Thoracic aorta (tissue), 2 donors: Measurements from ENCODE around the gene FGFR2. TPM values are rescaled to one million over a fixed set of nuclear protein-coding genes. Genes with fewer than 3 reads are reported as not detected.

ENCODE experiments used
- ATAC-seq: fragments of 150-250 bp; one replicate; pipeline ENCODE4 v1.8.0; 2017; ENCODE audit warnings: low read depth; ENCODE audit not compliant: insufficient number of reproducible peaks, low FRiP score
- DNase-seq: peaks from one replicate; pipeline ENCODE4 v3.0.0-alpha.2; 2020; ENCODE audit warnings: low spot score
- H3K27ac ChIP-seq, 2 donors: fragments of 200-600 bp; sonication (generic); 1 replicate in 1 of 2; 2 replicates in 1 of 2; pipeline ENCODE4 v1.5.1; 2016; ENCODE audit warnings: mild to moderate bottlenecking in 2 of 2, moderate library complexity in 2 of 2
- H3K27me3 ChIP-seq: fragments of 200-600 bp; sonication (generic); replicated peaks from 2 replicates; pipeline ENCODE4 v1.6.0; 2016; ENCODE audit warnings: mild to moderate bottlenecking; ENCODE audit not compliant: insufficient read depth
- H3K36me3 ChIP-seq: fragments of 200-600 bp; sonication (generic); one replicate; pipeline ENCODE4 v1.5.1; 2016
- H3K4me1 ChIP-seq, 2 donors: fragments of 200-600 bp; sonication (generic); 1 replicate in 1 of 2; 2 replicates in 1 of 2; pipeline versions ENCODE4 v1.5.1 to v1.6.0; 2016; ENCODE audit warnings: low read depth in 2 of 2, mild to moderate bottlenecking in 1 of 2; ENCODE audit not compliant: control insufficient read depth in 1 of 2
- H3K4me3 ChIP-seq: fragments of 200-600 bp; sonication (generic); 2 replicates; pipeline ENCODE4 v1.5.1; 2016; ENCODE audit warnings: mild to moderate bottlenecking
- H3K9me3 ChIP-seq: fragments of 200-600 bp; sonication (generic); 2 replicates; pipeline ENCODE4 v1.5.1; 2016
- total RNA-seq, 2 donors: library from RNA; depleted of rRNA; stranded (reverse); fragments of >200 nt; gene quantifications; one replicate each; pipeline versions ENCODE4 v1.1.0 to v1.2.3, GENCODE V29; 2016
- TF ChIP-seq, protein P1 (sequence below): fragments of 200-600 bp; sonication (generic); IDR thresholded peaks from one replicate; pipeline ENCODE4 v1.5.1; 2019; ENCODE audit warnings: antibody characterized with exemption

The FGFR2 gene
- total RNA-seq, 2 donors from 2014 or later, result 7.2 to 16.2 TPM

DNA sequence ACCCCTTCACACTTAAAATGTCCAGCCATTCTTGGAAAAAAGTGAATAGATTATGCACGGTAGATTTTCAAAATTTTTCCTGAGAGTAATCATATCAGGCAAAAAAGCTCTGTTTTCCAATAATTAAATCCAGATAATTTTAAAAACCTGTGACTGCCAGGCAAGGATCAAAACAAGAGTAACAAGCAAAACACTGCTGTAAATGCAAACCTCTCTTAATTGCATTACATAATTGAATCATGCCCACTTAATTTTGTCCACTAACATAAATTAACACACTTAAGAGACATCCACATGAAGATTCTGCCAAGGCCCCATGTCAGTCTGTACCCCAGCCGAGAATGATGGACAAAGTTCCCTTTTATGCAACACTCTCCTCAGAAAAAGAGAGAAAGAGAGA lies 135.3 kb downstream of the FGFR2 start:
- no peak overlapping the region for H3K27ac ChIP-seq
- no peak overlapping the region for H3K4me3 ChIP-seq
- no peaks in the 10 kb centered on the region for H3K36me3 ChIP-seq
- ATAC-seq (no peak), DNase-seq (no peak)
- no peaks in the 10 kb centered on the region for H3K9me3 ChIP-seq
- TF ChIP-seq, protein P1, sequence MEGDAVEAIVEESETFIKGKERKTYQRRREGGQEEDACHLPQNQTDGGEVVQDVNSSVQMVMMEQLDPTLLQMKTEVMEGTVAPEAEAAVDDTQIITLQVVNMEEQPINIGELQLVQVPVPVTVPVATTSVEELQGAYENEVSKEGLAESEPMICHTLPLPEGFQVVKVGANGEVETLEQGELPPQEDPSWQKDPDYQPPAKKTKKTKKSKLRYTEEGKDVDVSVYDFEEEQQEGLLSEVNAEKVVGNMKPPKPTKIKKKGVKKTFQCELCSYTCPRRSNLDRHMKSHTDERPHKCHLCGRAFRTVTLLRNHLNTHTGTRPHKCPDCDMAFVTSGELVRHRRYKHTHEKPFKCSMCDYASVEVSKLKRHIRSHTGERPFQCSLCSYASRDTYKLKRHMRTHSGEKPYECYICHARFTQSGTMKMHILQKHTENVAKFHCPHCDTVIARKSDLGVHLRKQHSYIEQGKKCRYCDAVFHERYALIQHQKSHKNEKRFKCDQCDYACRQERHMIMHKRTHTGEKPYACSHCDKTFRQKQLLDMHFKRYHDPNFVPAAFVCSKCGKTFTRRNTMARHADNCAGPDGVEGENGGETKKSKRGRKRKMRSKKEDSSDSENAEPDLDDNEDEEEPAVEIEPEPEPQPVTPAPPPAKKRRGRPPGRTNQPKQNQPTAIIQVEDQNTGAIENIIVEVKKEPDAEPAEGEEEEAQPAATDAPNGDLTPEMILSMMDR, result no peak
- peaks cover 16 to 36% of the 10 kb centered on the region in 2 donors for H3K4me1 ChIP-seq
- H3K27me3 ChIP-seq, result no peaks in the 10 kb centered on the region

DNA sequence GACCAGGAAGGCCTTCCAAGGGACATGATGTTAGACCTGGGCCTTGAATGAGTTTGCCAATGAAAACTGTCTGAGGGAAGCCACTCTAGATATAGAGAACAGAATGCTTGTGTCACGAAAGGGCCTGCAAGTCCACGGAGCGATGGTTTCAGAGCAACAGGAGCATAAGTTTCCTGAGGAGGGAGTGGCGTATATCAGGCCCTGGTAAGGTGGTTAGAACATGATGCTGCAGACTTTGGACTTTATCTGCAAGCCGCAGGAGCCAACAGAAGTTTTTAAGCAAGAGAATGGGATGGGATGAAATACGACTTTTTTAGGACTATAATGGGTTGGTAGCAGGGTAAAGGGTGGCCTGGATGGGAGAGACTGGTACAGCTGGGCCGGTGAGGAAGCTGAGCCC lies 136.0 kb downstream of the FGFR2 start:
- no peaks in the 10 kb centered on the region for H3K27me3 ChIP-seq
- no peak overlapping the region for H3K4me3 ChIP-seq
- TF ChIP-seq, protein P1, result no peak
- DNase-seq, result no peak
- no peak for ATAC-seq
- H3K4me1 ChIP-seq, result peaks cover 16 to 36% of the 10 kb centered on the region in 2 donors
- no peaks in the 10 kb centered on the region for H3K36me3 ChIP-seq
- H3K9me3 ChIP-seq, result no peaks in the 10 kb centered on the region
- no peak overlapping the region for H3K27ac ChIP-seq

DNA sequence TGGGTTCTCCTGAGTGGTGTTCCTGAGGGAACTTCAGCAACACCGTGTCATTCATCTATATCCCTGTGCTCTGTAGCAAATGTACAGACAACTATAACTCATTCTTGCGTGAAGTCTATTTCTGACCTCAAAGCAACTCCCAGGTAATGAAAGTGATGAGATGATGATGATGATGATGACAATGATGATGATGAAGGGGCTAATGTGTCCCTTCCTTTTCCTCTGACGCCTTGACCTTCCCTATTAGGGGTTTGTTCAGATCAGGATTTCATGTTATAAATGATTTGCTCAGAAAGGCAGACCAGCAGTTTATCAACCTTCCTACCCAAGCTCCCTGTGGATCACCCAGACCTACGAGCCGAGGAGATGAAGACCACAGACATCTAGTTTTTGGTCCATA lies 136.9 kb downstream of the FGFR2 start:
- TF ChIP-seq, protein P1, result no peak
- H3K27ac ChIP-seq, result peak overlapping the region in 1 of 2 donors; percentile 66

DNA sequence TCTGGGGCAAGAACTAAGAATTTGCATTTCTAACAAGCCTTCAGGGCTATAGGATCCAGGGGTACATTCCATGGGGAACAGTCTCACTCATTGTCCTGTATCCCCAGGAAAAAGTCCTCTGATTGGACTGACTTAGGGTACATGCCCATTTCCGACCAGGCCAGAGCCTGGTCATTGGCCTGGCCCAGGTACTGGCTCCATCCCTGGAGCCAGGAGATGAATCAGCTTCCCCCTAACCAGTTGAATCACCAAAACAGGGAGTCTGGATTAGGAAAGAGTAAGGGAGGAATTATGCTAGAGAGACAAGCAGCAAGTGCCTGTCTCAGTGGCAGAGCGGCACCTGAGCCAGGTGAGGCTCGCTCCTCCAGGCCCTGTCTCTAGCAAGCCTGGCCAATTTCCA lies 137.5 kb downstream of the FGFR2 start:
- peaks cover 16 to 36% of the 10 kb centered on the region in 2 donors for H3K4me1 ChIP-seq
- H3K27ac ChIP-seq, result peak overlapping the region; percentile 62 to 66
- no peak for ATAC-seq
- no peaks in the 10 kb centered on the region for H3K36me3 ChIP-seq
- DNase-seq, result no peak
- H3K27me3 ChIP-seq, result no peaks in the 10 kb centered on the region
- H3K4me3 ChIP-seq, result no peak overlapping the region
- TF ChIP-seq, protein P1, result no peak
- no peaks in the 10 kb centered on the region for H3K9me3 ChIP-seq

More for the DNA sequence above, 136.9 kb downstream of the FGFR2 start:
- H3K9me3 ChIP-seq, result no peaks in the 10 kb centered on the region
- peaks cover 16 to 36% of the 10 kb centered on the region in 2 donors for H3K4me1 ChIP-seq
- H3K4me3 ChIP-seq, result no peak overlapping the region
- H3K27me3 ChIP-seq, result no peaks in the 10 kb centered on the region
- ATAC-seq, result no peak
- no peak for DNase-seq
- H3K36me3 ChIP-seq, result no peaks in the 10 kb centered on the region

DNA sequence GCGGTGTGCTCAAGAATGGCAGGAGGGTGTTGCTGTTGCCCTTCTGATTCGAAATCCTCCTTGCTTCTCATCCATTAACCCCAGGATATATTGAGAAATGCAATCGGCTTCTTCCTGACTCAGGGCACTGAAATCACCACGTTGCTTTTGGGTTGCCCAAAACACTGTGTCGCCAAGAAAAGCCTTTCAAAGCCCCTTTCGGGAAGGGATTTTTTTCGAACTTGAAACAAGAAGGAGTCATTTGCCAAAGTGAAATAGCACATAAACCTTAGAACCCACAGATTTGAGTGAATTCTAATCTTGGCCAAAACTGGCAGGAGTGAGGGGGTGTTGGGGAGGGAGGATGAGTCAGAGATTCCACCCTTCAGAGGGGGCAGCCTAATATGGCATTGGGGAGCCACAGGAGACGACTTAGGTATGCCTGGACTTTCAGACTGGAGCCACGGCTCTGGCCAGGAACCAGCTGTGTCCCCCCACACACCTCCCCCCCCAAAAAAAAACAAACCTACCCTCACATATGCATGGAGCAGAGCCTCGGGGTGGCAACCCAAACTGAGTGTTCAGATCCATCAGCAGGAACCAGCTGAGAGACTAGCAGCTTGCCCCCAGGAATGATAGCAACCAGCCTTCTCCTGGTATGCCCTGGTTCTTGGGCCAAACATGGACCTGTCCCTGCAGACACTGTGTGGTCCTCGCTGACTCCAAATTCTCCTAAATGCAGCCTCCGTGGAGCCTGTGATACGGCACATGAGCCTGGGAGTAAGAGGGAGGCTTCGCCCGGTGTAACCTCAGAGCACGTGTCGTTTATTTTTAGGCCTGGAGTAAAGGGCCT lies 138.4 kb downstream of the FGFR2 start:
- Histone ChIP-seq H3K27me3 (no peaks in the 10 kb centered on the region), H3K4me1 (peaks cover 16 to 36% of the 10 kb centered on the region in 2 donors), H3K4me3 (peak overlapping the region; percentile 37), H3K27ac (peak overlapping the region; percentile 62 to 66), H3K9me3 (no peaks in the 10 kb centered on the region), H3K36me3 (no peaks in the 10 kb centered on the region)
- peak; percentile 7 for DNase-seq
- TF ChIP-seq, protein P1, result no peak
- ATAC-seq, result peak; percentile 92
